ENCODE results near the gene NCCRP1.

DNA sequence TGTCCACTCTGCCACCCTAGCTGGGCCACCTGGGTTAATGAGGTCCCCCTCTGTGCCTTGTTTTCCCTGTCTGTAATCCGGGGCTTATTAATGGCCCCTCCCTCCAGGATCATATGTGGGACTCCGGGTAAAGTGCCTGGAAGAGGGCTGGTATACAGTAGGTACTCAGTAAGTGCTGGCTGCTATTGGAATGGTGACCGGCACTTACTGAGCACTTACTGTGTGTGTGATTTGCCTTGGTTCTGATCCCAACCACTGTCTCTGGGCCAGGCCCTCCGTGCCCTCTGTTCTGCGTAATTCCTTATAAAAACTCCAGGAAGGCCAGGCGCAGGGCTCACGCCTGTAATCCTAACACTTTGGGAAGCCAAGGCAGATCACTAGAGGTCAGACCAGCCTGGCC lies 30.9 kb upstream of the NCCRP1 start:
- TF ChIP-seq, protein P1, sequence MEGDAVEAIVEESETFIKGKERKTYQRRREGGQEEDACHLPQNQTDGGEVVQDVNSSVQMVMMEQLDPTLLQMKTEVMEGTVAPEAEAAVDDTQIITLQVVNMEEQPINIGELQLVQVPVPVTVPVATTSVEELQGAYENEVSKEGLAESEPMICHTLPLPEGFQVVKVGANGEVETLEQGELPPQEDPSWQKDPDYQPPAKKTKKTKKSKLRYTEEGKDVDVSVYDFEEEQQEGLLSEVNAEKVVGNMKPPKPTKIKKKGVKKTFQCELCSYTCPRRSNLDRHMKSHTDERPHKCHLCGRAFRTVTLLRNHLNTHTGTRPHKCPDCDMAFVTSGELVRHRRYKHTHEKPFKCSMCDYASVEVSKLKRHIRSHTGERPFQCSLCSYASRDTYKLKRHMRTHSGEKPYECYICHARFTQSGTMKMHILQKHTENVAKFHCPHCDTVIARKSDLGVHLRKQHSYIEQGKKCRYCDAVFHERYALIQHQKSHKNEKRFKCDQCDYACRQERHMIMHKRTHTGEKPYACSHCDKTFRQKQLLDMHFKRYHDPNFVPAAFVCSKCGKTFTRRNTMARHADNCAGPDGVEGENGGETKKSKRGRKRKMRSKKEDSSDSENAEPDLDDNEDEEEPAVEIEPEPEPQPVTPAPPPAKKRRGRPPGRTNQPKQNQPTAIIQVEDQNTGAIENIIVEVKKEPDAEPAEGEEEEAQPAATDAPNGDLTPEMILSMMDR (IDR thresholded peaks at IDR 0.05; ENCODE audit: low read depth, low read length, missing input control): no peak
- TF ChIP-seq, protein P2, sequence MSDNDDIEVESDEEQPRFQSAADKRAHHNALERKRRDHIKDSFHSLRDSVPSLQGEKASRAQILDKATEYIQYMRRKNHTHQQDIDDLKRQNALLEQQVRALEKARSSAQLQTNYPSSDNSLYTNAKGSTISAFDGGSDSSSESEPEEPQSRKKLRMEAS (IDR thresholded peaks at IDR 0.05): no peak
- TF ChIP-seq RAD21 (IDR thresholded peaks at IDR 0.05) (no peak), JUND (IDR thresholded peaks at IDR 0.05) (no peak), TAF1 (conservative IDR thresholded peaks at IDR 0.05) (no peak), RXRA (IDR thresholded peaks at IDR 0.05) (no peak), GABPA (IDR thresholded peaks at IDR 0.05 in 1 of 2, conservative IDR thresholded peaks at IDR 0.05 in 1 of 2) (no peak)
- TF ChIP-seq, protein P3, sequence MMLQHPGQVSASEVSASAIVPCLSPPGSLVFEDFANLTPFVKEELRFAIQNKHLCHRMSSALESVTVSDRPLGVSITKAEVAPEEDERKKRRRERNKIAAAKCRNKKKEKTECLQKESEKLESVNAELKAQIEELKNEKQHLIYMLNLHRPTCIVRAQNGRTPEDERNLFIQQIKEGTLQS (IDR thresholded peaks at IDR 0.05): no peak
- TF ChIP-seq, protein P4, sequence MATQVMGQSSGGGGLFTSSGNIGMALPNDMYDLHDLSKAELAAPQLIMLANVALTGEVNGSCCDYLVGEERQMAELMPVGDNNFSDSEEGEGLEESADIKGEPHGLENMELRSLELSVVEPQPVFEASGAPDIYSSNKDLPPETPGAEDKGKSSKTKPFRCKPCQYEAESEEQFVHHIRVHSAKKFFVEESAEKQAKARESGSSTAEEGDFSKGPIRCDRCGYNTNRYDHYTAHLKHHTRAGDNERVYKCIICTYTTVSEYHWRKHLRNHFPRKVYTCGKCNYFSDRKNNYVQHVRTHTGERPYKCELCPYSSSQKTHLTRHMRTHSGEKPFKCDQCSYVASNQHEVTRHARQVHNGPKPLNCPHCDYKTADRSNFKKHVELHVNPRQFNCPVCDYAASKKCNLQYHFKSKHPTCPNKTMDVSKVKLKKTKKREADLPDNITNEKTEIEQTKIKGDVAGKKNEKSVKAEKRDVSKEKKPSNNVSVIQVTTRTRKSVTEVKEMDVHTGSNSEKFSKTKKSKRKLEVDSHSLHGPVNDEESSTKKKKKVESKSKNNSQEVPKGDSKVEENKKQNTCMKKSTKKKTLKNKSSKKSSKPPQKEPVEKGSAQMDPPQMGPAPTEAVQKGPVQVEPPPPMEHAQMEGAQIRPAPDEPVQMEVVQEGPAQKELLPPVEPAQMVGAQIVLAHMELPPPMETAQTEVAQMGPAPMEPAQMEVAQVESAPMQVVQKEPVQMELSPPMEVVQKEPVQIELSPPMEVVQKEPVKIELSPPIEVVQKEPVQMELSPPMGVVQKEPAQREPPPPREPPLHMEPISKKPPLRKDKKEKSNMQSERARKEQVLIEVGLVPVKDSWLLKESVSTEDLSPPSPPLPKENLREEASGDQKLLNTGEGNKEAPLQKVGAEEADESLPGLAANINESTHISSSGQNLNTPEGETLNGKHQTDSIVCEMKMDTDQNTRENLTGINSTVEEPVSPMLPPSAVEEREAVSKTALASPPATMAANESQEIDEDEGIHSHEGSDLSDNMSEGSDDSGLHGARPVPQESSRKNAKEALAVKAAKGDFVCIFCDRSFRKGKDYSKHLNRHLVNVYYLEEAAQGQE (IDR thresholded peaks at IDR 0.05): no peak

Data from liver (tissue), 3 donors.